ENCODE measurements around the gene BICD1. TPM values are rescaled to one million over a fixed set of nuclear protein-coding genes. Genes with fewer than 3 reads are reported as not detected.

Gene BICD1
- total and polyA plus RNA-seq, 7 donors, result 0.60 to 16.0 (median 9.4) TPM

DNA sequence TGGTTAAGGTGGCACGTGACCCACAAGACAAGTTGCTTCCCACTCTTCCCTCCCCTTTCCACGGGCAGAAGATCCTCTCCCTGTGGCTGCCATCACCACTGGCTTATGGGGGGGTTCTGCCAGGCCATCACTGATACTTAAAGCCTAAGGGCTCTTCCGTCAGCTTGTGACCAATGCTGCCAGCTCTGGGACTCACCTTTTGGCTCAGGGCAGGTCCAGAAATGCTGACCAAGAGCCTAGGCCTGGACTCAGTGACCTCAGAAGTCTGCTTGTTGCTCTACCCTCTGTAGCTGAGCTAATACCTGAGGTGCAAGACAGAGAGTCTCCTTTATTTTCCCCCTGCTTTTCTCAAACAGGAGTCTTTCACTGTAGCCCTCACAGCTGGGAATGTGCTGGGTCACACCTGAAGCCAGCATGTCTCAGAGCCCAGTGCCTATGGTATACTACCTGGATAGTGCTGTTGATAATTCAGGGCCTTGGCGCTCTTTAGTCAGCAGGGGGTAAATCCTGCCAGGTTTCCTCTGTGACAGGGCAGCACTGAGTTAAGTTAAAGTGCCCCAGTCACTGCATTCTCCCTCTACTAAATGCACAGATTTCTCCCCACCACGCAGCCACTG, 312.4 kb downstream of the BICD1 start:
- H3K27ac ChIP-seq, result no peak overlapping the region
- H3K36me3 ChIP-seq, result no peaks in the 10 kb centered on the region
- intact Hi-C loops (cut with DNase I), result no loop called here
- no peaks in the 10 kb centered on the region for H3K4me1 ChIP-seq
- no peaks in the 10 kb centered on the region for H3K27me3 ChIP-seq
- no peak overlapping the region for H3K4me3 ChIP-seq
- H3K9me3 ChIP-seq, result no peaks in the 10 kb centered on the region
- no peak for TF ChIP-seq EP300 (IDR thresholded peaks at IDR 0.05)
- TF ChIP-seq POLR2AphosphoS5 (IDR thresholded peaks at IDR 0.05), result no peak
- TF ChIP-seq, protein P1, sequence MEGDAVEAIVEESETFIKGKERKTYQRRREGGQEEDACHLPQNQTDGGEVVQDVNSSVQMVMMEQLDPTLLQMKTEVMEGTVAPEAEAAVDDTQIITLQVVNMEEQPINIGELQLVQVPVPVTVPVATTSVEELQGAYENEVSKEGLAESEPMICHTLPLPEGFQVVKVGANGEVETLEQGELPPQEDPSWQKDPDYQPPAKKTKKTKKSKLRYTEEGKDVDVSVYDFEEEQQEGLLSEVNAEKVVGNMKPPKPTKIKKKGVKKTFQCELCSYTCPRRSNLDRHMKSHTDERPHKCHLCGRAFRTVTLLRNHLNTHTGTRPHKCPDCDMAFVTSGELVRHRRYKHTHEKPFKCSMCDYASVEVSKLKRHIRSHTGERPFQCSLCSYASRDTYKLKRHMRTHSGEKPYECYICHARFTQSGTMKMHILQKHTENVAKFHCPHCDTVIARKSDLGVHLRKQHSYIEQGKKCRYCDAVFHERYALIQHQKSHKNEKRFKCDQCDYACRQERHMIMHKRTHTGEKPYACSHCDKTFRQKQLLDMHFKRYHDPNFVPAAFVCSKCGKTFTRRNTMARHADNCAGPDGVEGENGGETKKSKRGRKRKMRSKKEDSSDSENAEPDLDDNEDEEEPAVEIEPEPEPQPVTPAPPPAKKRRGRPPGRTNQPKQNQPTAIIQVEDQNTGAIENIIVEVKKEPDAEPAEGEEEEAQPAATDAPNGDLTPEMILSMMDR (IDR thresholded peaks at IDR 0.05), result no peak
- TF ChIP-seq POLR2A (IDR thresholded peaks at IDR 0.05), result no peak
- no peak for DNase-seq
- 71 to 87% methylated on average over 5 of the region's 5 CpGs for WGBS, 2 donors

DNA sequence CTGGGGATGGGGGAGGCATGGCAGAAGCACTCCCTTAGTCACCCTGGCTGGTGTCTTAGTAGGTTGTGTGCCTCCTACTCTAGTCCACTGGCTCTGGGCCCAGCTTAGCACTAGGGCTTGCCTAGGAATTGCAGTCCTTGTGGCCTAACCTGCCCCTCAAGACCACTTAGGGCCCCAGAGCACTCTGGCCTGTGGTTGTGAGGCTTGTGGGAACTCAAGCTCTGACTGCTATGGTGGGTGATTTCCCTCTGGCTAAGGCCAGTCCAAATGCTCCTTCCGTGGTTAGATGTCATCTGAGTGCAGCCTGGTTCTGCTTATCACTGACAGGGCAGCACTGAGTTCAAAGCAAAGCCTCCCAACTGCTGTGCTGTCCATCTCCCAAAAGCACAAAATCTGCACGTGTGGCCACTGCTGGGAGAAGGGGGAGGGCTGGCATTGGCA, 312.9 kb downstream of the BICD1 start:
- 22 to 24% methylated on average over 2 of the region's 2 CpGs for WGBS, 2 donors

DNA sequence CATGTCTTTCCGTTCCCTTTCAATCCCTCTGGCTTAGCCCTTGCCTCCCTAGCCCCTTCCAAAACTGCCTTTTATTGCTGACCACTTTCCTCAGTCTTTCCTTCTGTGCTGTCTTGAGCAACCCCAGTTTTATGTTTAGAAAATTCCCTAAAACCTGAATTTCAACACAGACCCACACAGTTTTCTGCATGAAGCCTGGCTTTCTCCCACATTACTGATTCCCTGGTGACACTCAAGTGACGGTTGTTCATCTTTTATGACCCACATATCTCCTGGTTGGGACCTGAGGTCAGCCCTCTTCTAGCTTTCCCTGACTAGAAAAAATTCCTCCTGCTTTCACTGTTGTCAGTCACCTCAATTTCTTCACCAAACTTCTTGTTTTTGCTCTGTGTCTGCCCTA, 313.7 kb downstream of the BICD1 start:
- H3K27me3 ChIP-seq, result no peaks in the 10 kb centered on the region
- no peaks in the 10 kb centered on the region for H3K36me3 ChIP-seq
- no peaks in the 10 kb centered on the region for H3K9me3 ChIP-seq
- no peak overlapping the region for H3K4me3 ChIP-seq
- WGBS, 2 donors, result 56 to 79% methylated on average over 2 of the region's 2 CpGs
- intact Hi-C loops (cut with DNase I), result no loop called here
- no peak for TF ChIP-seq POLR2AphosphoS5 (IDR thresholded peaks at IDR 0.05)
- TF ChIP-seq, protein P1 (IDR thresholded peaks at IDR 0.05), result no peak
- no peaks in the 10 kb centered on the region for H3K4me1 ChIP-seq
- DNase-seq, result no peak
- no peak overlapping the region for H3K27ac ChIP-seq

More for the DNA sequence above, 312.9 kb downstream of the BICD1 start:
- intact Hi-C loops (cut with DNase I), result no loop called here
- no peaks in the 10 kb centered on the region for H3K4me1 ChIP-seq
- H3K36me3 ChIP-seq, result no peaks in the 10 kb centered on the region
- TF ChIP-seq, protein P1 (IDR thresholded peaks at IDR 0.05), result no peak
- TF ChIP-seq POLR2A (IDR thresholded peaks at IDR 0.05) (no peak), POLR2AphosphoS5 (IDR thresholded peaks at IDR 0.05) (no peak), EP300 (IDR thresholded peaks at IDR 0.05) (no peak)
- DNase-seq, result no peak
- no peak overlapping the region for H3K4me3 ChIP-seq
- no peaks in the 10 kb centered on the region for H3K27me3 ChIP-seq
- H3K9me3 ChIP-seq, result no peaks in the 10 kb centered on the region
- no peak overlapping the region for H3K27ac ChIP-seq

DNA sequence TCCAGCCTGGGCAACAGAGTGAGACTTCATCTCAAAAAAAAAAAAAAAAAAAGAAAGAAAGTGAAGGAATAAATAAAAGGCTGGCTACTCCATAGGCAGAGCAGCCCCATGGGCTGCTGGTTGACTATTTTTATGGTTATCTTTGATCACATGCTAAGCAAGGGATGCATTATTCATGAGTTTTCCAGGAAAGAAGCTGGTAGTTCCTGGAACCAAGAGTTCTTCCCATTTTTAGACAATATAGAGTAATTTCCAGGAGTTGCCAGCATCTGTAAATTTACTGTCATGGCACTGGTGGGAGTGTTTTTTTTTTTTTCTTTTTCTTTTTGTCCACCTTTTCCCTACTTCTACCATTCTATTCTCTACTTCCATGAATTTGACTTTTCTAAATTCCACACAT, 316.9 kb downstream of the BICD1 start:
- no peak overlapping the region for H3K4me3 ChIP-seq
- DNase-seq, result no peak
- no peaks in the 10 kb centered on the region for H3K4me1 ChIP-seq
- no peaks in the 10 kb centered on the region for H3K27me3 ChIP-seq
- no peaks in the 10 kb centered on the region for H3K9me3 ChIP-seq
- TF ChIP-seq, protein P1 (IDR thresholded peaks at IDR 0.05), result no peak
- TF ChIP-seq POLR2AphosphoS5 (IDR thresholded peaks at IDR 0.05) (no peak), POLR2A (IDR thresholded peaks at IDR 0.05) (no peak), EP300 (IDR thresholded peaks at IDR 0.05) (no peak)
- H3K36me3 ChIP-seq, result no peaks in the 10 kb centered on the region
- no peak overlapping the region for H3K27ac ChIP-seq
- intact Hi-C loops (cut with DNase I), result no loop called here

DNA sequence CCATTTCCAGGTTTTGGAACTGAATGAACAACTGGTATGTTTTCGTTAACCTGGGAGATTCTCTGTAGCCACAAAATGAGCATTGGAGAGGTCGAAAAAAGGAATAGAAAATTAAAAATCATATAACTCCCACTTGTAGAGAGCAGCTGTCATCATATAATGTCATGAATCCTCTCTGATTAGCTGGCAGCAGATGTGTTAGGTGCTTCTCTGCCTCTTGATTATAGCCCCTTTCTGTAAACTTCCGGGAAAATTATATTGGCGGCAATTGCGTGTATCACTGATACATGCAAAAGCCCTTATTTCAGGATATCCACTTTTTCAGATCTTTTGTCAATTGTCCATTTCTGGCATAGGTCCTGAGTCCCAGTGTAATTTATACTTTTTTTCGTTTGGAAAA, 324.4 kb downstream of the BICD1 start:
- H3K4me1 ChIP-seq, result no peaks in the 10 kb centered on the region
- H3K9me3 ChIP-seq, result no peaks in the 10 kb centered on the region
- intact Hi-C loops (cut with DNase I), result no loop called here
- no peaks in the 10 kb centered on the region for H3K27me3 ChIP-seq
- no peak overlapping the region for H3K4me3 ChIP-seq
- TF ChIP-seq EP300 (IDR thresholded peaks at IDR 0.05) (no peak), POLR2A (IDR thresholded peaks at IDR 0.05) (no peak)
- TF ChIP-seq, protein P1 (IDR thresholded peaks at IDR 0.05), result no peak
- WGBS, 2 donors, result 15 to 64% methylated on average over 6 of the region's 6 CpGs
- DNase-seq, result no peak
- H3K36me3 ChIP-seq, result no peaks in the 10 kb centered on the region
- H3K27ac ChIP-seq, result no peak overlapping the region
